ENCODE results near the gene FRMPD3. TPM values are rescaled to one million over a fixed set of nuclear protein-coding genes. Genes with fewer than 3 reads are reported as not detected.

FRMPD3 gene
- total RNA-seq, 1 donor from 2014 or later = 0.17 TPM

Other genes starting within 250 kb of the FRMPD3 start
- gene NUP62CL, start 243.2 kb upstream of the FRMPD3 start, total RNA-seq = 0.78 TPM
- gene DNAAF6, start 243.0 kb upstream of the FRMPD3 start, total RNA-seq = not detected
- gene PRPS1, start 178.9 kb downstream of the FRMPD3 start, total RNA-seq = 25.6 TPM

Data from upper lobe of right lung (tissue), 1 donor.